Measurements from ENCODE around the gene BMPER. TPM values are rescaled to one million over a fixed set of nuclear protein-coding genes. Genes with fewer than 3 reads are reported as not detected.
A peak's percentile ranks its signal among the peaks of the same experiment; 100 is the strongest.

The BMPER gene
- total and polyA plus RNA-seq, 5 donors: 1.3 to 6.9 (median 5.1) TPM

DNA sequence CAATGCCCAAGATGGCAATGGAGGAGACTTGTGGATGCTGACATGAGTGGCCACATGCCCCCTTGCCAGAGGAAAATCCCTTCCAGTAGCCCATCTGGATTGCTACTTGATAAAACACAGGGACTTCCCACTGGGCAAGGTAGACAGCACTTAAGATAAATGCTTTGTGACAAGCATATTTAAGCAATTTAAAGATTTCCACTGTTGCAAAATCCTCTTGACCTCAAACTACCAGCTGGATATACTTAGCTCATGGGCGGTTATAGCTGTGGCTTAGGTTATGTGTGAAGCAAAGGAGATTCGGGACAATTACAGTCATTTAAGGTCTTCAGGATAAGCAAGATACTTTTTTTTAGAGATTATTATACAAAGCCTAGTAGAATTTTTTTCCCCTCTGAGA, 238.1 kb downstream of the BMPER start:
- intact Hi-C loops (cut with DNase I): no loop called here
- no peak for ATAC-seq
- H3K9me3 ChIP-seq (ENCODE audit: control insufficient read depth, low read length): no peaks in the 10 kb centered on the region
- DNase-seq: no peak
- H3K27me3 ChIP-seq (ENCODE audit: control insufficient read depth, insufficient read depth): no peaks in the 10 kb centered on the region
- H3K27ac ChIP-seq (ENCODE audit: low read length): no peak overlapping the region
- 82% methylated on average over 2 of the region's 2 CpGs for WGBS
- no peak overlapping the region for H3K4me3 ChIP-seq (ENCODE audit: low read length)
- H3K4me1 ChIP-seq (ENCODE audit: control insufficient read depth, insufficient read depth, low read length): no peaks in the 10 kb centered on the region

DNA sequence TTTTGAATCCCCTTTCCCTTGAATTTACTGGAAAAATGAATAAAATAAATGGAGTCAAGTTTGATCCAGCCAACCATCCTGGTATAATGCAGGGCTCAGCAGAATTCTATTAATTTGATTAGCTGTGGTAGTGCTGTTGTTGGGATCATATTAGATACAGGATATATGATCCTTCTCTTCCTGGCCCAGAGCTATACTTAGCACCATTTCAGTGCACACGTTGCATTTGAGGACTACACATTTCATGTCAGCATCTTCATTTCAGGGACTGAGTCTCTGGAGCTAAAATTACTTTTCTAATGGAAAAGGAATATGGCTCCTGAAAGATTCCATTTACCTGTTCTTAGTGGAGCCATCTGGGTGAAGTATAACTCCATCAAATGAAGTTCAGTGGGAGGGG, 240.3 kb downstream of the BMPER start:
- H3K4me3 ChIP-seq (ENCODE audit: low read length): no peak overlapping the region
- no peaks in the 10 kb centered on the region for H3K9me3 ChIP-seq (ENCODE audit: control insufficient read depth, low read length)
- no peaks in the 10 kb centered on the region for H3K27me3 ChIP-seq (ENCODE audit: control insufficient read depth, insufficient read depth)
- H3K27ac ChIP-seq (ENCODE audit: low read length): no peak overlapping the region
- WGBS: 56% methylated on average over 1 of the region's 1 CpG
- ATAC-seq (no peak), DNase-seq (no peak)
- H3K4me1 ChIP-seq (ENCODE audit: control insufficient read depth, insufficient read depth, low read length): no peaks in the 10 kb centered on the region
- intact Hi-C loops (cut with DNase I): no loop called here

DNA sequence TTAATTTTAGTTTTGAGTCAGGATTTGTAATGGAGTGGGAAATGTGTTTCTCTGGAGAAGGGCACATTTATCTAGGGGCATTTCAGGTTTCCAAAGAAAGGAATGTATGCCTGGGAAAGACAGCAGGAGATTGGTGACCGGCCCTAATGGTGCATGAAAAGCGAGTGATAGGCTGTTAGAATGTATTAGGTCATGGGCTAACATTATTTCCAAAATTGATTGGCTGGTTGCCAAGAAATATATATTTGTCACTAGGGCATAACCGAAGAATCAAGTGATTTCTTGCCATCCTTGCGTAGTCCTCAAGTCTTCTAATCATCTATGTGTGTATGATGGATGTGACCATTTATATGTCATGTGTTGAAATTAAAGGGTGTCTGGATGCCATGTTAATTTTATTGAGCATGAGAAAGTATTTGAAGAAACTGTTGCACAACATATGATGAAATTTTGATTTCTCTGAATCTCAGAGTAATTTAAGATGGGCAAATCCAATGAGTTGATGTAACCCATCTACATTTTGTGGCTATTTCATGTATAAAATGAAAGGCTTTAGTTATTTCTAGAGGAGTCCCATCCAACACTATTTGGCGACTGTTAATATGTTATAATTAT, 248.4 kb downstream of the BMPER start:
- Histone ChIP-seq H3K4me3 (ENCODE audit: low read length) (no peak overlapping the region), H3K9me3 (ENCODE audit: control insufficient read depth, low read length) (no peaks in the 10 kb centered on the region), H3K4me1 (ENCODE audit: control insufficient read depth, insufficient read depth, low read length) (peaks cover 4% of the 10 kb centered on the region), H3K27ac (ENCODE audit: low read length) (no peak overlapping the region), H3K27me3 (ENCODE audit: control insufficient read depth, insufficient read depth) (no peaks in the 10 kb centered on the region)
- no peak for ATAC-seq
- no peak for DNase-seq
- intact Hi-C loops (cut with DNase I): no loop called here
- 91% methylated on average over 5 of the region's 5 CpGs for WGBS

DNA sequence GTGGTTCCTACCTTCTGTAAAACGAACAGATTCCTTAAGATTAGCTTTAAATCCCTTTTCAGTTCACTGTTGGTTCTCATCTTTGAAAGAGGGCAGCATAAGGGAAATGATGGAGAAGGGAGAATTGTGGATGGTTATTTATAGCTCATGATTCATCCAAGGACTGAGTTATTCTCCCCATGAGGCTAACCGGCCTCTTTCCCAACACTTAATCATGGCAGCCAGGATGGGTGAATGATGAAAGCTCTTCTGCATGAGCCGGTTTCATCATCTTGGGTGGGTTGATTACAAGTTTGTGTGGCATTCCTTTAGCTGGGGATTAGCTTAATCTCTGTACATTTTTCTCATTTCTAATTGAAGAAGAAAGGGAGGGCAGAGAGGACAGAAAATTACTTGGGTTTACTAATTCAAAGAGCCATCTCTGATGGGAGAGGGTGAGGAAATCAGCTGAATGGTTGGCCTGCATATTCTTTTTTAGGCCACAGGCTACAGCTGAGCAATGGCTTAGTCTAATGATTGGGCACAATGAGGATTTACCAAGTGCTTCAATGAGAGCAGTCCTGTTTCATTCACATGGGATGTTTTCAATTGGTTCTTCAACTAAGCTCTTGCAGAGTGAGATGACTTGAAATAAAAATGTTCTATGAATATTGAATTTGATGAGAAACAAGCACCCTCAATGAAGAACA, 250.0 kb downstream of the BMPER start:
- Histone ChIP-seq H3K4me1 (ENCODE audit: control insufficient read depth, insufficient read depth, low read length) (peaks cover 4% of the 10 kb centered on the region), H3K9me3 (ENCODE audit: control insufficient read depth, low read length) (no peaks in the 10 kb centered on the region), H3K4me3 (ENCODE audit: low read length) (no peak overlapping the region), H3K27me3 (ENCODE audit: control insufficient read depth, insufficient read depth) (no peaks in the 10 kb centered on the region), H3K27ac (ENCODE audit: low read length) (peak overlapping the region; percentile 26)
- intact Hi-C loops (cut with DNase I): no loop called here
- DNase-seq (peak in 2 of 3 donors; percentile 42 to 50), ATAC-seq (peak; percentile 73 to 81)
- 61% methylated on average over 3 of the region's 3 CpGs for WGBS

DNA sequence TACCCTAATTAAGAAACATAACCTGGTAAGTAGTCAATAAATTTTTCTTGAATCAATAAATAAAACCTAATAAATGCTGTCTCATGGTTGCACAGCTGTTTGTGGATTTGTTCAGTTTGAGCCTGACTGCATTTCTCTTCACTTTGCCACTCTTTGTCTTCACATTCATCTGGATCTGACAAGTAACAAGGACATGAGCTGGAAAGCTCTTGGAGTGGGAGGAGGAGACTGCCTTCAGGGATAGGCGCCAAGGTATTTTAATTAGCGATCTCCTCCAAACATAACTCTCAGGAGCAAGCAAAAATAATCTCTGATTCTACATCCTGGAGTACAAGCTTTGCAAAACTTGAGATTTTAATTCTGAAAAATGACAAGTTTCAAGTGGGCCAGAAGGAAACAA, 251.0 kb downstream of the BMPER start:
- Histone ChIP-seq H3K27ac (ENCODE audit: low read length) (no peak overlapping the region), H3K4me3 (ENCODE audit: low read length) (no peak overlapping the region), H3K4me1 (ENCODE audit: control insufficient read depth, insufficient read depth, low read length) (peaks cover 4% of the 10 kb centered on the region), H3K27me3 (ENCODE audit: control insufficient read depth, insufficient read depth) (no peaks in the 10 kb centered on the region), H3K9me3 (ENCODE audit: control insufficient read depth, low read length) (no peaks in the 10 kb centered on the region)
- ATAC-seq (no peak), DNase-seq (no peak)
- intact Hi-C loops (cut with DNase I): no loop called here
- 54% methylated on average over 2 of the region's 2 CpGs for WGBS

DNA sequence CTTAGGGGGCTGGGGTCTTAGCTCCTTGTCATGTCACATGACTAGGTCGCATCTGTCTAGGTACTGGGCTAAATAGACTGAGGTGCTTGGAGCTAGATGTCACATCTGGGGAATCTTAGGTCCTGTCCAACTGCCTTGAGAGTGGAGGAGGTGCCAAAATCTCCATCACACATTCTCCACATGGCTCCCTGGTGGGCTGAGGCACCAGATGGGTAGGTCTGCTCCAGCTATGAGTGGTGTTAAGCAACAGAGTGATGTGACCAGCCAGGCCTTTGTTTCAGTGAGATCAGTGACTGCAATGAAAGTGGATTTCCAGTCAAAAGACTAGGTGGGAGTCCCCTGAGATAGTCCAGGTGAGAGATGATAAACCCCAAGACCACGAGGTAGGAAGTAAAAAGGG, 251.8 kb downstream of the BMPER start:
- H3K9me3 ChIP-seq (ENCODE audit: control insufficient read depth, low read length): no peaks in the 10 kb centered on the region
- intact Hi-C loops (cut with DNase I): no loop called here
- peak in 1 of 2 donors; percentile 42 for ATAC-seq
- H3K27ac ChIP-seq (ENCODE audit: low read length): no peak overlapping the region
- no peaks in the 10 kb centered on the region for H3K27me3 ChIP-seq (ENCODE audit: control insufficient read depth, insufficient read depth)
- 68% methylated on average over 2 of the region's 2 CpGs for WGBS
- H3K4me1 ChIP-seq (ENCODE audit: control insufficient read depth, insufficient read depth, low read length): peaks cover 4% of the 10 kb centered on the region
- peak in 1 of 3 donors; percentile 22 for DNase-seq
- H3K4me3 ChIP-seq (ENCODE audit: low read length): no peak overlapping the region

DNA sequence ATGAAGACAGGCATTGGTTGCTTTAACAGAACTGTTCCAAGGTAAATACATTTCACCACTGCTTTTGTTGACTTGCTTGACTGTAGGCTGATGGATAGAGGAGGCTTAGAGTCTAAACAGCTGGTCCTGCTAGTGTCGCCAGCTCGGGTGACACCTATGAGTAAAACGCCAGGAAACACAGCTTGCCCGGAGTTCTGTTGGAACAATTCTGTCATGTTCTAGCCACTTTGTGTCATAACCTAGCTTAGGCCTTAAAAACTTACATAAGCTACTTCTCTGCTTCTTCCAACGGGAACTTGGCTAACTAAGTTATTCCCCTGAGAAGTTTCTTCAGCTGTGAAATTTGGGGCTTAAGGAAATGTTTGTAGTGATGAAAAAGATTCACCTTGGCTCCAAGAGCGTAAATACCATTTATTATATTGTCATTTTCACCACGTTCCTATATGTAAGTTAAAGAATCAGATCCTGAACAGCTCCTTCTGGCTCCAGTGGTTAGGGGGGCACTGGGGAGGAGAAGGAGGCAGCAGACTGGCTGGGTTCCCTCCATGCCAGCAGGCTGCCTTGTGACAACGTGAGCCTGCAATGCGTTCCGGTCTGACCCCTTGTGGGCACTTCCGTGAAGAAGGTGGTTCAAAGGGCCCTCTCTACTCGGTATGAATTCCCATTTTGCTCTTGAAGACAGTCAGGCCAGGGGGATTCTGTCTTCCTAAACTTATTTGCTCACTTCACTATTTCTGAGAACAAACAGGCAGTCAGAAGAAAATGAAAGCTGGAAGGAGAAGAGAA, 253.2 kb downstream of the BMPER start:
- WGBS: 48% methylated on average over 12 of the region's 12 CpGs
- Histone ChIP-seq H3K27me3 (ENCODE audit: control insufficient read depth, insufficient read depth) (no peaks in the 10 kb centered on the region), H3K4me1 (ENCODE audit: control insufficient read depth, insufficient read depth, low read length) (peaks cover 4% of the 10 kb centered on the region), H3K9me3 (ENCODE audit: control insufficient read depth, low read length) (no peaks in the 10 kb centered on the region), H3K4me3 (ENCODE audit: low read length) (no peak overlapping the region), H3K27ac (ENCODE audit: low read length) (peak overlapping the region; percentile 36)
- ATAC-seq (peak; percentile 76 to 81), DNase-seq (peak; percentile 69 to 82 (median 78))
- intact Hi-C loops (cut with DNase I): no loop called here

DNA sequence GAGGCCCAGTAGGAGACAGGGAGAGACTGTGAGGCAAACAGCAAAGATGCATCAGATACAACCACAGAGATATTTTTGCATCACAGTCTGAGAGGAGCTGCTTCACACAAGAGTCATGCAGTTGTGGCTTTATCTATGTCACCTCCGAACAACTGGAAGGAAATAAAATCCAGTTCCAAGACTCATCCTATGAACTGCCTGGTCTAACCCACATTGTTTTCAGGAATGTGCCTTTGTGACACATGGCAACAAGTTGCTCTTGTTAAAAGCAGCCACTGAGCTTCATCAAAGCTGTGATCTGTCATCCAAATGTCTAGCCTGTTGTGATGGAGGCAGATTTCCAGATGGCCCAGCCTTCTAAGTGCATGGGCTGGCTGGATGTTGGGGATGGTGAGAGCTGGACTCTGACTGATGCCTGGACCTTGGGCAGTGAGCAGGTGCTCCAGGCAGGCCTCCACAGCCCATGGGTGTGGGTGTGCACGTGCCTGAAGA, 255.0 kb downstream of the BMPER start:
- ATAC-seq (no peak), DNase-seq (no peak)
- Histone ChIP-seq H3K27ac (ENCODE audit: low read length) (no peak overlapping the region), H3K27me3 (ENCODE audit: control insufficient read depth, insufficient read depth) (no peaks in the 10 kb centered on the region), H3K4me3 (ENCODE audit: low read length) (no peak overlapping the region), H3K9me3 (ENCODE audit: control insufficient read depth, low read length) (no peaks in the 10 kb centered on the region), H3K4me1 (ENCODE audit: control insufficient read depth, insufficient read depth, low read length) (no peaks in the 10 kb centered on the region)
- intact Hi-C loops (cut with DNase I): no loop called here
- WGBS: 67% methylated on average over 2 of the region's 2 CpGs

DNA sequence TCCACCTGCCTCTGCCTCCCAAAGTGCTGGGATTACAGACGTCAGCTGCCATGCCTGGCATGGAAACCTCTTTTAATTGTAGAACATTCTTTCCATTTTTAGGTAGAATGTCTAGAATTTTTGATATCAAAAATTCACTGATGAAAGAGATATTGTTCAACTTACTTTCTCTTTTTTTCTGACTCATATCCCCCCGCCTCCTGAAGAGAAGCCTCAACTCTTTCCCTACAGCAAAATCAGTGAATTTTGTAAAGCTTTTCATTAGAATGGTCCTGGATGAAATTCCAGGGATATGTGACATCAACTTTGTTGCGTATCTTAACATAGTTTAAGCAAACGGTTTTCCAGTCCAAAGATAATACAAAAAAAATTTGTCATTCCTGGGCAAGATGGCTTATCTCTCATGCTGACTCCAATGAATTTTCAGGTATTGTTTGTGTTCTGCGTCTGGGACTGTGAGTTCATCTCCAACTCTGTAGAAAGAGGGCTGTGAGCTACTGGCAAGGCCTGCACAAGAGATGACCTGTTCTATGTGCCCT, 256.8 kb downstream of the BMPER start:
- Histone ChIP-seq H3K27ac (ENCODE audit: low read length) (no peak overlapping the region), H3K4me1 (ENCODE audit: control insufficient read depth, insufficient read depth, low read length) (no peaks in the 10 kb centered on the region), H3K4me3 (ENCODE audit: low read length) (no peak overlapping the region), H3K9me3 (ENCODE audit: control insufficient read depth, low read length) (no peaks in the 10 kb centered on the region), H3K27me3 (ENCODE audit: control insufficient read depth, insufficient read depth) (no peaks in the 10 kb centered on the region)
- no peak for ATAC-seq
- 80% methylated on average over 5 of the region's 5 CpGs for WGBS
- intact Hi-C loops (cut with DNase I): no loop called here
- no peak for DNase-seq

DNA sequence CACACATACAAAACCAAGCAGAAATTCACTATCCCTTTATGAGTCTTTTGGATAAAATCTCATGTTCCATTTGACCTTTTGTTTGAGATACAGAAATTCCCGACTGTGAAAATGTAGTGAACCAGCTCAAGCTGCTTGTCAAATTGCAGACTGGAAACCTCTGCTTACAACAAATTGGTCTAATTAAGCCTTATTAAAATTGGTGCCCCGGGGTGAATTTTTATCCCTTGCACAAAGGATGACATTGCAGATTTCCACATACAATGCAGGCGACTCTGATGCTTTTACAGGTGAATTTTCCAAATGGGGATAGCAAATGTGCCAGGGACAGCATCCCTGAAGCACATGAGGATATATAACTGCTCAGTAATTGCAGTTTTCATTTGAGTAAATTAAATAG, 257.3 kb downstream of the BMPER start:
- H3K4me3 ChIP-seq (ENCODE audit: low read length): no peak overlapping the region
- ATAC-seq (no peak), DNase-seq (no peak)
- H3K9me3 ChIP-seq (ENCODE audit: control insufficient read depth, low read length): no peaks in the 10 kb centered on the region
- no peaks in the 10 kb centered on the region for H3K4me1 ChIP-seq (ENCODE audit: control insufficient read depth, insufficient read depth, low read length)
- H3K27ac ChIP-seq (ENCODE audit: low read length): no peak overlapping the region
- H3K27me3 ChIP-seq (ENCODE audit: control insufficient read depth, insufficient read depth): no peaks in the 10 kb centered on the region
- 79% methylated on average over 3 of the region's 3 CpGs for WGBS
- intact Hi-C loops (cut with DNase I): no loop called here

DNA sequence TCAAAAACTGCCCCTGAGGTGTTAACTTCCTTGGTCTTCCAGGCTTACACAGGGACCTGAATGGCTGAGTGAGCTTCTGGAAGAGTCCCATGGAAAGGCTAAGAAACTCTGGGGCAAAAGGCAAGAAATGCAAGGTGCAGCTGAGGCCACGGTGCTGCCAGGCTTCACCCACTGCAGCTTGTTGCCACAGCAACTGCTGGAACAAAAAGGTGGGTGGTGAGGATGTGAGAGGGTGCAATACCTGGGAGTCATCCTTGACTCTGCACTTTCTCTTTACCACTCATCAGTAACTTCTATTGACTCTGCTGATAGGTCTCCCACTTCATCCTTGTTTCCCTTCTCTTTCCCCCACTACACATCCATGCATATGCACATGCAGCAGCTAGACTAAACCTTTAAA, 258.6 kb downstream of the BMPER start:
- no peak for DNase-seq
- WGBS: 83% methylated on average over 1 of the region's 1 CpG
- H3K9me3 ChIP-seq (ENCODE audit: control insufficient read depth, low read length): no peaks in the 10 kb centered on the region
- intact Hi-C loops (cut with DNase I): no loop called here
- H3K4me3 ChIP-seq (ENCODE audit: low read length): no peak overlapping the region
- no peak for ATAC-seq
- no peaks in the 10 kb centered on the region for H3K27me3 ChIP-seq (ENCODE audit: control insufficient read depth, insufficient read depth)
- H3K4me1 ChIP-seq (ENCODE audit: control insufficient read depth, insufficient read depth, low read length): no peaks in the 10 kb centered on the region
- H3K27ac ChIP-seq (ENCODE audit: low read length): no peak overlapping the region

Data from right cardiac atrium (tissue), 5 donors.